Activated naive CD8-positive, alpha-beta T cell (primary cell): Measurements from ENCODE around the gene ATP4B.
"Not testable (repeated sequence)": the region's sequence is repeated elsewhere in the genome, so short reads cannot be mapped to it uniquely, and the experiment has no call there.

Experiments used
- H3K27ac Mint-ChIP-seq: one replicate; pipeline ENCODE4 v1.8.0; 2021; ENCODE audit warnings: mixed read lengths
- H3K27me3 Mint-ChIP-seq: one replicate; pipeline ENCODE4 v1.8.0; 2021; ENCODE audit warnings: mixed read lengths
- H3K36me3 Mint-ChIP-seq: one replicate; pipeline ENCODE4 v1.8.0; 2021; ENCODE audit warnings: mixed read lengths
- H3K4me1 Mint-ChIP-seq: one replicate; pipeline ENCODE4 v1.8.0; 2021; ENCODE audit warnings: low read depth, mixed read lengths
- H3K4me3 Mint-ChIP-seq: one replicate; pipeline ENCODE4 v1.8.0; 2021; ENCODE audit warnings: mild to moderate bottlenecking, mixed read lengths
- H3K9me3 Mint-ChIP-seq: one replicate; pipeline ENCODE4 v1.8.0; 2021; ENCODE audit warnings: low read depth, mixed read lengths

Gene ATP4B

GRCh38 chr13:113625965-113626721, 31.9 kb downstream of the ATP4B start:
- no peaks in the 10 kb centered on the region for H3K27me3 Mint-ChIP-seq
- H3K9me3 Mint-ChIP-seq, result no peaks in the 10 kb centered on the region
- H3K27ac Mint-ChIP-seq, result no peak overlapping the region
- H3K36me3 Mint-ChIP-seq, result peaks cover 2% of the 10 kb centered on the region
- H3K4me1 Mint-ChIP-seq, result peaks cover 5% of the 10 kb centered on the region
- H3K4me3 Mint-ChIP-seq, result no peak overlapping the region

- H3K27me3 Mint-ChIP-seq, H3K4me1 Mint-ChIP-seq, H3K4me3 Mint-ChIP-seq, H3K27ac Mint-ChIP-seq, H3K9me3 Mint-ChIP-seq, H3K36me3 Mint-ChIP-seq: not testable (repeated sequence)
Measured at GRCh38 chr13:113624640-113625304, 33.2 kb downstream of the ATP4B start.

DNA sequence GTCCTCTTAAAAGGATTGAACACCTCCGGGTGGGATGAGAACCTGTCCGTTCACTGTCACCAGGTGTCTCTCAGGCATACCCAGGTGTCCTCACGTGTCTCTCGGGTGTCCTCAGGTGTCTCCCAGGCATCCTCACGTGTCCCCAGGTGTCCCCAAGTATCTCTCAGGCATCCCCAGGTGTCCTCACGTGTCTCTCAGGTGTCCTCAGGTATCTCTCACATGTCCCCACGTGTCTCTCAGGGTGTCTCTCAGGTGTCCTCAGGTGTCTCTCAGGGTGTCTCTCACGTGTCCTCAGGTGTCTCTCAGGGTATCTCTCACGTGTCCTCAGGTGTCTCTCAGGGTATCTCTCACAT, 33.8 kb downstream of the ATP4B start:
- H3K27me3 Mint-ChIP-seq, result no peaks in the 10 kb centered on the region
- peaks cover 2% of the 10 kb centered on the region for H3K4me1 Mint-ChIP-seq
- no peaks in the 10 kb centered on the region for H3K36me3 Mint-ChIP-seq
- H3K9me3 Mint-ChIP-seq, result no peaks in the 10 kb centered on the region
- H3K27ac Mint-ChIP-seq, result no peak overlapping the region
- H3K4me3 Mint-ChIP-seq, result no peak overlapping the region

- no peak overlapping the region for H3K27ac Mint-ChIP-seq
- no peak overlapping the region for H3K4me3 Mint-ChIP-seq
- no peaks in the 10 kb centered on the region for H3K36me3 Mint-ChIP-seq
- H3K4me1 Mint-ChIP-seq, result peaks cover 2% of the 10 kb centered on the region
- H3K27me3 Mint-ChIP-seq, result no peaks in the 10 kb centered on the region
- H3K9me3 Mint-ChIP-seq, result no peaks in the 10 kb centered on the region
Measured at GRCh38 chr13:113623491-113624234, 34.3 kb downstream of the ATP4B start.

- H3K4me3 Mint-ChIP-seq, result no peak overlapping the region
- H3K9me3 Mint-ChIP-seq, result no peaks in the 10 kb centered on the region
- no peaks in the 10 kb centered on the region for H3K36me3 Mint-ChIP-seq
- no peaks in the 10 kb centered on the region for H3K4me1 Mint-ChIP-seq
- H3K27ac Mint-ChIP-seq, result no peak overlapping the region
- H3K27me3 Mint-ChIP-seq, result no peaks in the 10 kb centered on the region
Measured at GRCh38 chr13:113622791-113623490, 35.1 kb downstream of the ATP4B start.

DNA sequence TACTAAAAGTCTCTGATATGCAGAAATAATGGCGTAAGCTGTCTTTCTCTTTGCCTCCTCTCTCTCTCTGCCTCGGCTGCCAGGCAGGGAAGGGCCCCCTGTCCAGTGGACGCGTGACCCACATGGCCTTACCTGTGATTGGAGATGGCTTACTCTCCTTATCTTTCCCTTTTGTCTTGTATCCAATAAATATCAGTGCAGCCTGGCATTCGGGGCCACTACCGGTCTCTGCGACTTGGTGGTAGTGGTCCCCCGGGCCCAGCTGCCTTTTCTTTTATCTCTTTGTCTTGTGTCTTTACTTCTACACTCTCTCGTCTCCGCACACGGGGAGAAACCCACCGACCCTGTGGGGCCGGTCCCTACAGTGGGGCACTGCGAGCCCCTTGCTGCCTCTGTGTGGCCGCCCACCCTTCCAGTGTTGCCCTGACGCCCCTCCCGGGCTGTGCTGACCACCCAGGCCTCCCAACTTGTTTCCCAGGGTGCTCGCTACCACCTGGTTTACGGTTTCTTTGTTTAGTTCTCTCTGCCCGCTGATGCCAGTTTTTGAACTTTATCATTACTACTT, 35.9 kb downstream of the ATP4B start:
- not testable (repeated sequence) for H3K4me3 Mint-ChIP-seq, H3K4me1 Mint-ChIP-seq, H3K27me3 Mint-ChIP-seq, H3K9me3 Mint-ChIP-seq, H3K27ac Mint-ChIP-seq, H3K36me3 Mint-ChIP-seq

- H3K27ac Mint-ChIP-seq, H3K27me3 Mint-ChIP-seq, H3K9me3 Mint-ChIP-seq, H3K4me1 Mint-ChIP-seq, H3K36me3 Mint-ChIP-seq, H3K4me3 Mint-ChIP-seq: not testable (repeated sequence)
Measured at GRCh38 chr13:113621498-113621897, 36.5 kb downstream of the ATP4B start.

DNA sequence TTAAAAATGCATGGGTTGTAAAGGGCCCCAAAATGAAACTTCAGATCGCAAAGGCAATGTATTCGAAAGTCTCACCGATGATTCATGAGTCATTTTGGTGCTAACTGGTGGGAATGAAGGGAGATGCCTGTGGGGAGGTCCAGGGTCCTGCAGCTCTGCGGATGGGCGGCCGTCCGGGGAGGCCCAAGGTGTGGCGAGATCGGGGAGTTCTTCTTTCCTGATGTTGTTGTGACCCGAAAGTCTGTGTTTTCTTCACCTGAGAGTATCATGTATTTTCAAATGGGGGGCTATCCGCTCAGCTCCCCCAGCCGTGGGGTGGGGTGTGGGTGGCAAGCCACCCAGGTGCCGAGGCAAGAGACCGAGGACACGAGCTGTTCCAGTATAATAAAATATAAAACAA, 37.0 kb downstream of the ATP4B start:
- H3K9me3 Mint-ChIP-seq, result no peaks in the 10 kb centered on the region
- peaks cover 2% of the 10 kb centered on the region for H3K4me1 Mint-ChIP-seq
- H3K4me3 Mint-ChIP-seq, result no peak overlapping the region
- no peaks in the 10 kb centered on the region for H3K36me3 Mint-ChIP-seq
- H3K27me3 Mint-ChIP-seq, result no peaks in the 10 kb centered on the region
- no peak overlapping the region for H3K27ac Mint-ChIP-seq

DNA sequence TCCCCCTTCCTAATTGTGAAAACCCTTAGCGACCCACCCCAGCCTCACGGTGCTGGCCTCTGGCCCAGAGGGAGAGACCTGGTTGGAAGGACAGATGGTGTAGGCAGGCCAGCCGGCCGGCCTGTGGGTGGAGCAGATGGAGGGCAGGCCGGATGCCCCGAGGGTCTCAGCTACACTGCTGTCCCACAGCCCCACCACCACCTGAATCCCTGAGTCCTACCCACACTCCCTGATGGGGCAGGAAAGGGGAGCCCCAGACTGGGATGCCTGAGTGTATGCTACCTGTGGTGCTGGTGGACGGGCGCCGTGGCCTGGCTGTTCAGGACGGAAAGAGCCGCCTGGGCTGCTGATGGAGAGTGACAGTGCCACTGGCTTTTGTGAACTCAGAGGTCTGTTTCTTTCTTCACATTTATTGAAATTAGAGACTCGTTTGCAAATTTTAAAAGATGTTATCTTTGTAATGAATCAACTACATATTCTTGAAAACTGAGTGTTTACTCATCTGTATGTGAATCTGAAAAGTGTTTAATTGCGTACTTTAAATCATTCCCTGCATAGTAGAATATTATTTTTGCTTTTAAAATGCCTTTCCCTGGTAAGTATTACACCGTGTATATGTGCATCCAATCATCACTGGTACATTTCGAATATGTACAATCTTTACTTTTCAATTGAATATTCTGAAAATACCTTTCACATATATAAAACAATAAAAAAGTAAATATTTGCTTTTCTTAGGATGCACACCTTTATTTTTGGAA, 37.8 kb downstream of the ATP4B start:
- Mint-ChIP-seq H3K27me3 (no peaks in the 10 kb centered on the region), H3K4me1 (peaks cover 2% of the 10 kb centered on the region), H3K9me3 (no peaks in the 10 kb centered on the region), H3K4me3 (no peak overlapping the region), H3K27ac (no peak overlapping the region), H3K36me3 (no peaks in the 10 kb centered on the region)

- no peak overlapping the region for H3K27ac Mint-ChIP-seq
- peaks cover 2% of the 10 kb centered on the region for H3K4me1 Mint-ChIP-seq
- H3K27me3 Mint-ChIP-seq, result no peaks in the 10 kb centered on the region
- no peak overlapping the region for H3K4me3 Mint-ChIP-seq
- H3K36me3 Mint-ChIP-seq, result no peaks in the 10 kb centered on the region
- no peaks in the 10 kb centered on the region for H3K9me3 Mint-ChIP-seq
Measured at GRCh38 chr13:113618455-113618854, 39.5 kb downstream of the ATP4B start.

- H3K36me3 Mint-ChIP-seq, result no peaks in the 10 kb centered on the region
- H3K9me3 Mint-ChIP-seq, result no peaks in the 10 kb centered on the region
- no peak overlapping the region for H3K4me3 Mint-ChIP-seq
- no peaks in the 10 kb centered on the region for H3K27me3 Mint-ChIP-seq
- H3K4me1 Mint-ChIP-seq, result peaks cover 2% of the 10 kb centered on the region
- no peak overlapping the region for H3K27ac Mint-ChIP-seq
Measured at GRCh38 chr13:113617961-113618360, 40.0 kb downstream of the ATP4B start.

DNA sequence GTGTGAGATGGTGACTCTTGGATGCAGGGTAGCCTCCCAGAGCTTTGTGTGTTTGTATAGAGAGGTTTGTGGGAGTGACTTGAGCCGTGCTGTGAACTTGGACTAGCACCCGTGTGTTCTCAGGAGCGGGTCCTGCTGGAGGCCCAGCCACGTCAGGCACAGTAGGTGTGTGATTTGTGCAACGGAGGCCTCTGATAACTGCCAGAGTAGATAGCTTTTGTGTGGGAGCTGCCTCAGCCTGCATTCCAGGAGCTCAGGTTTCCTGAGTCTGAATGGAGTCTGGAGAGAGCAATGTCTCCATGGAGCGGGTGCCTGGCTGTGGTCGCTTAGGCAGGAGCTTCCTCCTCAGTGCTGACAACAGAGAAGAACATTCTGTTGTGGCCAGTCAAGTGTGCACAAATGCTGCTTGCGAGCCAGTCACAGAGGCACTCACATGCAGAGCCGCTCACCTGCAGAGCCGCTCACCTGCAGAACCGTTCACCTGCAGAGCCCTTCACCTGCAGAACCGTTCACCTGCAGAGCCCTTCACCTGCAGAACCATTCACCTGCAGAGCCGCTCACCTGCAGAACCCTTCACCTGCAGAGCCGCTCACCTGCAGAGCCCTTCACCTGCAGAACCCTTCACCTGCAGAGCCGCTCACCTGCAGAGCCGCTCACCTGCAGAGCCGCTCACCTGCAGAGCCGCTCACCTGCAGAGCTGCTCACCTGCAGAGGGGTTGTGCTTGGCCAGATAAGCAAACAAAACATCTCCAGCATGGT, 40.8 kb downstream of the ATP4B start:
- Mint-ChIP-seq H3K27me3 (no peaks in the 10 kb centered on the region), H3K4me3 (no peak overlapping the region), H3K36me3 (no peaks in the 10 kb centered on the region), H3K9me3 (no peaks in the 10 kb centered on the region), H3K27ac (no peak overlapping the region), H3K4me1 (peaks cover 2% of the 10 kb centered on the region)

- Mint-ChIP-seq H3K4me3 (no peak overlapping the region), H3K27ac (no peak overlapping the region), H3K9me3 (no peaks in the 10 kb centered on the region), H3K4me1 (peaks cover 2% of the 10 kb centered on the region), H3K36me3 (no peaks in the 10 kb centered on the region), H3K27me3 (no peaks in the 10 kb centered on the region)
Measured at GRCh38 chr13:113616281-113616906, 41.6 kb downstream of the ATP4B start.
